Middle frontal gyrus (tissue), 1 donor: ENCODE results near the gene OR52M1.

ENCODE experiments used
- DNase-seq: peaks from one replicate; pipeline ENCODE4 v3.0.0-alpha.2; 2015; ENCODE audit warnings: low spot score; ENCODE audit errors: extremely low spot score

OR52M1 gene

DNA sequence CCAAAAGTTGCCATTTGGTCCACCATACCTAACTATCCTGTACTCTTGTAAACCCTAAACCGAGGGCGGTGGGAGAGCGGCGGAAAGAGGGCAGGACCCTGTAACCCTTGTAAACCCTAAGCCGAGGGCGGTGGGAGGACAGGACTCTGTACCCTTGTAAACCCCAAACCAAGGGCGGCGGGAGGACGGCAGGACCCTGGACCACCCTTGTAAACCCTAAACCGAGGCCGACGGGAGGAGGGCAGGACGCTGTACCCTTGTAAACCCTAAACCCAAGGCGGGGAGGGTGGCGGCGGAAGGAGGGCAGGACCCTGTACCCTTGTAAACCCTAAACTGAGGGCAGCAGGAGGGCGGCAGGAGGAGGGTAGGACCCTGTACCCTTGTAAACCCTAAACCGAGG, 24.1 kb downstream of the OR52M1 start:
- DNase-seq, result no peak

- no peak for DNase-seq
Observed at GRCh38 chr11:4576880-4577279, 31.9 kb downstream of the OR52M1 start.

- DNase-seq, result no peak
Observed at GRCh38 chr11:4577761-4578160, 32.8 kb downstream of the OR52M1 start.

DNA sequence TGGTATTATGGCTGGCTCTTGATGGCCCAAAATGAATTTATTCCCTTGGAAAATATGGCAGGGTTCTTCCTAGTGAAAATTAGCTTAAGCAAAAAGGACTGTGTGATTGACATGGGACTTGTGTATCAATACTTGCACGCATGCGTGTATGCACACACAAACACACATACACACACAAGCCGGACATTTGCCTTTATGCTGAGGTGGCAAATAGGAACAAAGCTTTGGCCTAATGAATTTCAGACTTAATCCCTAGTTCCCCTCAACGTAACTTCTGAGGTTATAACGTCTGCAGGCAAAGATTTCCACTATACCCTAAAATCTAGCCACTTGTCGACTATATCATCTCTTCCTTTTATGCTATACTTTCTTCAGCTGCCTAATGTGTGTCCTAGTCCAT, 33.6 kb downstream of the OR52M1 start:
- DNase-seq, result no peak

DNA sequence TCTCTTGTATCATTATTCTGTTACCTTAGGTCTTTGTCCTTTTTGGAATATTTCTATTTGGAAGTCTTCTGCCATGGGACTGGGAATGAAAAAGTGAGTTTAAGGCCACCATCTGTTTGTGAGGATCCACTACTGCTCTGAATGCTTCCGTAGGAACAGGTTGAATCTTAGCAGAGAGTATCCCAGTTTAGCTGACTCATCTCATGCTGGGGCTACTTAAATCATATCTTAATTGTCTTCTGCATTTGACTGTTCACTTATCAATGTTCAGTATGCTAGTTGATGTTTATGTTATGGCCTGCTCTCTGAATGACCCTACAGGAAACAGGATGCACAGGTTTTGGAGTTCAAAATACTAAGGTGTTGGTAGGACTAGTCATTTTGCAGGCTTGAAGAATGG, 35.1 kb downstream of the OR52M1 start:
- no peak for DNase-seq

DNA sequence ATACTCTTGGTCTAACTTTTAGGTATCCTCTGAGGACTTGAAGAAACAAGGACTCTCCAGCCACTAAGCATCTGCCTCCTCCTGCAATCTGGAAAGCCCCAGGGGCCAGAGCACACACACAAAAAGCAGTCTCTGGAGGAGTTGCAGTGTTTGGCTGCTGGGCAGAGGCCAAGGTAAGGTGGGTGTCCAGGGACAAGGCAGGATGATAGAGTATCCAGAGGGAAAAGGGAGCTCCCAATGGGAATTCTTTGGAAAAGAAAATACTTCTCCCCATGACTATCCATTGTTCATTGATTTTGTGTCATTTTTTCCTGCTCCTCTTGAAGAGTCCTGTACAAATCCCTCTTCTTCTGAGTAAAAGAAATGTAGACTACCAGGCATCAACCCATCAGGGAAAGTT, 36.5 kb downstream of the OR52M1 start, which contains the start of gene OR52I2:
Gene OR52I2, plus strand, starts transcription at position 301 of the 400 bp plus-strand sequence.
- DNase-seq, result no peak

GRCh38 chr11:4589017-4589416, 44.0 kb downstream of the OR52M1 start:
- no peak for DNase-seq

DNA sequence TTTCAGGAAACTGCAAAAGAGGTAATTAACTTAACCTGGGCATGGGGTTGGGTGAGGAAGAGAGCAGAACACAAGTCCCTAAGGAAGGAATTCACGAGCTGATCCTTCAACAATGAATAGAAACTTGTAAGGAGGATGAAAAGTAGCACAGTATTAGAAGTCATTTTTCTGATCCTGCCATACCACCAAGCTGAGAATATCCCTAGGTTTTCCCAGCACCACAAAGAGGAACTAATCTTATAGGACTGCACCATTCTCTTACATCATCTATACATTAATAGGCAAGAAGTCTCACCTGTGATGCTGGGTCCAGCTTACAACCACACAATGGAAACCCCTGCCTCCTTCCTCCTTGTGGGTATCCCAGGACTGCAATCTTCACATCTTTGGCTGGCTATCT, 48.7 kb downstream of the OR52M1 start, which contains the start of gene OR52I1:
Gene OR52I1, plus strand, starts transcription at position 301 of the 400 bp plus-strand sequence. Its CDS starts 0 bp downstream, at position 301.
- no peak for DNase-seq
